Nephron progenitor cell (in vitro differentiated cells): ENCODE results near the gene PDGFA.
A peak's percentile ranks its signal among the peaks of the same experiment; 100 is the strongest.

Source experiments
- DNase-seq: peaks from one replicate; pipeline ENCODE4 v3.0.0; 2021
- H3K27ac Mint-ChIP-seq: 2 replicates; pipeline ENCODE4 v1.8.0; 2021; ENCODE audit warnings: mild to moderate bottlenecking, moderate library complexity, mixed read lengths
- H3K27me3 Mint-ChIP-seq: 2 replicates; pipeline ENCODE4 v1.8.0; 2021; ENCODE audit warnings: mild to moderate bottlenecking, low read depth, mixed read lengths; ENCODE audit not compliant: poor library complexity
- H3K36me3 Mint-ChIP-seq: 2 replicates; pipeline ENCODE4 v1.8.0; 2021; ENCODE audit warnings: low read depth, mixed read lengths
- H3K4me1 Mint-ChIP-seq: 2 replicates; pipeline ENCODE4 v1.8.0; 2021; ENCODE audit warnings: mixed read lengths
- H3K4me3 Mint-ChIP-seq: 2 replicates; pipeline ENCODE4 v1.8.0; 2021; ENCODE audit warnings: mild to moderate bottlenecking, moderate library complexity, mixed read lengths
- H3K9me3 Mint-ChIP-seq: 2 replicates; pipeline ENCODE4 v1.8.0; 2021; ENCODE audit warnings: mild to moderate bottlenecking, moderate library complexity, mixed read lengths
- CTCF ChIP-seq: fragments of 200-600 bp; sonication (generic); IDR thresholded peaks from 2 replicates; pipeline ENCODE4 v1.5.0; 2021; ENCODE audit warnings: antibody characterized with exemption

The PDGFA gene

GRCh38 chr7:463817-464453 is 55.7 kb downstream of the PDGFA start:
- TF ChIP-seq CTCF, result no peak
- Mint-ChIP-seq H3K9me3 (peaks cover 19% of the 10 kb centered on the region), H3K4me1 (peaks cover 64% of the 10 kb centered on the region), H3K27ac (peak overlapping the region; percentile 32), H3K4me3 (no peak overlapping the region), H3K27me3 (peaks cover 11% of the 10 kb centered on the region), H3K36me3 (no peaks in the 10 kb centered on the region)
- DNase-seq, result no peak

GRCh38 chr7:463362-463781 is 56.3 kb downstream of the PDGFA start:
- no peak overlapping the region for H3K4me3 Mint-ChIP-seq
- TF ChIP-seq CTCF, result no peak
- DNase-seq, result no peak
- no peak overlapping the region for H3K27ac Mint-ChIP-seq
- H3K4me1 Mint-ChIP-seq, result peaks cover 58% of the 10 kb centered on the region
- H3K36me3 Mint-ChIP-seq, result no peaks in the 10 kb centered on the region
- peaks cover 15% of the 10 kb centered on the region for H3K9me3 Mint-ChIP-seq
- peaks cover 7% of the 10 kb centered on the region for H3K27me3 Mint-ChIP-seq

- Mint-ChIP-seq H3K27me3 (no peaks in the 10 kb centered on the region), H3K27ac (no peak overlapping the region), H3K4me3 (no peak overlapping the region), H3K4me1 (peaks cover 49% of the 10 kb centered on the region), H3K9me3 (peaks cover 5% of the 10 kb centered on the region), H3K36me3 (no peaks in the 10 kb centered on the region)
- no peak for DNase-seq
- TF ChIP-seq CTCF, result no peak
Observed at GRCh38 chr7:462173-463103, 57.2 kb downstream of the PDGFA start.

GRCh38 chr7:461453-462172 is 58.0 kb downstream of the PDGFA start:
- H3K27me3 Mint-ChIP-seq, result no peaks in the 10 kb centered on the region
- no peak for TF ChIP-seq CTCF
- no peak for DNase-seq
- no peaks in the 10 kb centered on the region for H3K9me3 Mint-ChIP-seq
- peaks cover 47% of the 10 kb centered on the region for H3K4me1 Mint-ChIP-seq
- H3K36me3 Mint-ChIP-seq, result no peaks in the 10 kb centered on the region
- no peak overlapping the region for H3K4me3 Mint-ChIP-seq
- no peak overlapping the region for H3K27ac Mint-ChIP-seq

GRCh38 chr7:461117-461452 is 58.6 kb downstream of the PDGFA start:
- no peak for TF ChIP-seq CTCF
- Mint-ChIP-seq H3K36me3 (no peaks in the 10 kb centered on the region), H3K27me3 (no peaks in the 10 kb centered on the region), H3K4me1 (peaks cover 45% of the 10 kb centered on the region), H3K4me3 (peak overlapping the region; percentile 52), H3K9me3 (no peaks in the 10 kb centered on the region), H3K27ac (peak overlapping the region; percentile 81)
- DNase-seq, result no peak
